Sigmoid colon (tissue), 7 donors: Measurements from ENCODE around the gene KCNG1. TPM values are rescaled to one million over a fixed set of nuclear protein-coding genes. Genes with fewer than 3 reads are reported as not detected.
"Not testable (repeated sequence)": the region's sequence is repeated elsewhere in the genome, so short reads cannot be mapped to it uniquely, and the experiment has no call there.

Source experiments
- DNase-seq: peaks from one replicate; pipeline ENCODE4 v3.0.0-alpha.2; 2019
- H3K27ac ChIP-seq, 4 donors: fragments of 200-600 bp; sonication (generic); one replicate each; pipeline ENCODE4 v1.5.1; 2016 to 2019; ENCODE audit warnings: mild to moderate bottlenecking in 1 of 4
- H3K27me3 ChIP-seq, 3 donors: fragments of 200-600 bp; sonication (generic); one replicate each; pipeline ENCODE4 v1.5.1; 2019; ENCODE audit warnings: mild to moderate bottlenecking in 1 of 3
- H3K36me3 ChIP-seq, 4 donors: fragments of 200-600 bp; sonication (generic); one replicate each; pipeline ENCODE4 v1.5.1; 2016 to 2019
- H3K4me1 ChIP-seq, 4 donors: fragments of 200-600 bp; sonication (generic); one replicate each; pipeline ENCODE4 v1.5.1; 2017 to 2019
- H3K4me3 ChIP-seq, 4 donors: fragments of 200-600 bp; sonication (generic); one replicate each; pipeline ENCODE4 v1.5.1; 2017 to 2019; ENCODE audit warnings: mild to moderate bottlenecking in 2 of 4, moderate library complexity in 1 of 4
- H3K9me3 ChIP-seq, 4 donors: fragments of 200-600 bp in 3 of 4; sonication (generic) in 3 of 4; one replicate each; pipeline versions ENCODE4 v1.5.1 to v1.6.1; 2013 to 2019
- CTCF ChIP-seq, 4 experiments: fragments of 450-650 bp in 3 of 4; fragments of 200-600 bp in 1 of 4; IDR thresholded peaks; one replicate each; pipeline ENCODE4 v1.5.1; 2016 to 2019; ENCODE audit warnings: antibody characterized with exemption in 4 of 4, mild to moderate bottlenecking in 3 of 4, moderate library complexity in 2 of 4
- EP300 ChIP-seq, 4 donors: sonication (generic); formaldehyde crosslinking; IDR thresholded peaks; one replicate each; pipeline ENCODE4 v1.6.1; 2017; ENCODE audit warnings: antibody characterized with exemption in 4 of 4
- POLR2A ChIP-seq, 2 donors: fragments of 450-650 bp; IDR thresholded peaks; one replicate each; pipeline ENCODE4 v1.6.1; 2016; ENCODE audit warnings: antibody characterized with exemption in 2 of 2, mild to moderate bottlenecking in 2 of 2, moderate library complexity in 2 of 2
- POLR2AphosphoS5 ChIP-seq, 4 donors: sonication (generic); formaldehyde crosslinking; IDR thresholded peaks; one replicate each; pipeline ENCODE4 v1.6.1; 2017; ENCODE audit warnings: antibody characterized with exemption in 4 of 4
- WGBS, 2 donors: extraction: QIAGEN DNeasy Blood & Tissue Kit; methylation state at CpG; one replicate each; pipeline ENCODE4 v1.1.7; 2013; 5-methylcytosine and 5-hydroxymethylcytosine counted together
- intact Hi-C: fragments of 100-400 bp; cut with DNase I; formaldehyde crosslinking; loops from one replicate; pipeline ENCODE4 v1.15.1; 2023
- polyA plus RNA-seq, 3 donors: library from polyadenylated mRNA; stranded (reverse); fragments of 200-250 nt; gene quantifications; one replicate each; pipeline ENCODE4 v1.2.3, GENCODE V29; 2013
- total RNA-seq, 4 donors: library from RNA; depleted of rRNA; stranded (reverse); fragments of >200 nt; gene quantifications; one replicate each; pipeline ENCODE4 v1.1.0, GENCODE V29; 2016
- donor health status: healthy with polysubstance abuse.
- donor health status: Bipolar disorder and iron deficiency.
- donor health status: healthy.

Gene KCNG1
- total and polyA plus RNA-seq, 7 donors: 1.7 to 7.1 (median 3.2) TPM

GRCh38 chr20:50982363-50982762 lies 40.5 kb downstream of the KCNG1 start:
- no peak overlapping the region for H3K27ac ChIP-seq
- peaks cover 0 to 7% (median 0%) of the 10 kb centered on the region in 4 donors for H3K4me1 ChIP-seq
- no peak for TF ChIP-seq EP300 (IDR thresholded peaks at IDR 0.05)
- no peak for TF ChIP-seq POLR2AphosphoS5 (IDR thresholded peaks at IDR 0.05)
- TF ChIP-seq CTCF (IDR thresholded peaks at IDR 0.05): no peak
- no peak for TF ChIP-seq POLR2A (IDR thresholded peaks at IDR 0.05)
- no peaks in the 10 kb centered on the region for H3K9me3 ChIP-seq
- intact Hi-C loops: no loop called here
- no peak overlapping the region for H3K4me3 ChIP-seq
- 1 to 41% methylated on average over 4 of the region's 4 CpGs for WGBS, 2 donors
- DNase-seq: no peak
- no peaks in the 10 kb centered on the region for H3K36me3 ChIP-seq
- H3K27me3 ChIP-seq: peaks cover 4 to 59% (median 19%) of the 10 kb centered on the region in 3 donors

- 48 to 84% methylated on average over 3 of the region's 3 CpGs for whole genome bisulfite sequencing, 2 donors
- intact Hi-C loops: no loop called here
- TF ChIP-seq CTCF (IDR thresholded peaks at IDR 0.05) (no peak), POLR2AphosphoS5 (IDR thresholded peaks at IDR 0.05) (no peak), POLR2A (IDR thresholded peaks at IDR 0.05) (no peak), EP300 (IDR thresholded peaks at IDR 0.05) (no peak)
- Histone ChIP-seq H3K36me3 (no peaks in the 10 kb centered on the region), H3K4me1 (peaks cover 0 to 7% (median 0%) of the 10 kb centered on the region in 4 donors), H3K27ac (no peak overlapping the region), H3K4me3 (no peak overlapping the region), H3K9me3 (no peaks in the 10 kb centered on the region), H3K27me3 (peaks cover 4 to 59% (median 15%) of the 10 kb centered on the region in 3 donors)
- no peak for DNase-seq
Observed at GRCh38 chr20:50981714-50982048, 41.2 kb downstream of the KCNG1 start.

GRCh38 chr20:50980851-50981713 lies 41.8 kb downstream of the KCNG1 start:
- H3K9me3 ChIP-seq: no peaks in the 10 kb centered on the region
- no peak overlapping the region for H3K4me3 ChIP-seq
- peak overlapping the region in 1 of 4 donors; percentile 1 for H3K27ac ChIP-seq
- intact Hi-C loops: no loop called here
- no peak for DNase-seq
- WGBS, 2 donors: 56 to 60% methylated on average over 26 of the region's 26 CpGs
- TF ChIP-seq CTCF (IDR thresholded peaks at IDR 0.05): peak in 3 of 4 experiments; percentile 54 to 69 (median 68)
- TF ChIP-seq EP300 (IDR thresholded peaks at IDR 0.05): no peak
- H3K4me1 ChIP-seq: peaks cover 0 to 7% (median 0%) of the 10 kb centered on the region in 4 donors
- no peaks in the 10 kb centered on the region for H3K36me3 ChIP-seq
- peaks cover 4 to 56% (median 13%) of the 10 kb centered on the region in 3 donors for H3K27me3 ChIP-seq

- H3K27me3 ChIP-seq: peaks cover 4 to 50% (median 9%) of the 10 kb centered on the region in 3 donors
- H3K9me3 ChIP-seq: no peaks in the 10 kb centered on the region
- 56 to 63% methylated on average over 8 of the region's 8 CpGs for WGBS, 2 donors
- H3K4me1 ChIP-seq: peaks cover 0 to 7% (median 0%) of the 10 kb centered on the region in 4 donors
- H3K36me3 ChIP-seq: no peaks in the 10 kb centered on the region
- H3K4me3 ChIP-seq: no peak overlapping the region
- intact Hi-C loops: no loop called here
- TF ChIP-seq POLR2A (IDR thresholded peaks at IDR 0.05): no peak
- TF ChIP-seq EP300 (IDR thresholded peaks at IDR 0.05): peak in 1 of 4 donors; percentile 37
- peak in 2 of 4 donors; percentile 18 to 66 for TF ChIP-seq POLR2AphosphoS5 (IDR thresholded peaks at IDR 0.05)
- no peak for TF ChIP-seq CTCF (IDR thresholded peaks at IDR 0.05)
- DNase-seq: no peak
- H3K27ac ChIP-seq: peak overlapping the region in 2 of 4 donors; percentile 1 to 14
Observed at GRCh38 chr20:50980071-50980681, 42.7 kb downstream of the KCNG1 start.

- DNase-seq, H3K4me3 ChIP-seq, H3K27ac ChIP-seq, H3K4me1 ChIP-seq, H3K9me3 ChIP-seq, intact Hi-C loops, H3K36me3 ChIP-seq: not testable (repeated sequence)
- peaks cover 3 to 38% (median 4%) of the 10 kb centered on the region in 3 donors for H3K27me3 ChIP-seq
- 92 to 96% methylated on average over 4 of the region's 4 CpGs for WGBS, 2 donors
Observed at GRCh38 chr20:50978533-50978932, 44.4 kb downstream of the KCNG1 start.
